ENCODE results near the gene AKR1C4.
"Not testable (repeated sequence)": the region's sequence is repeated elsewhere in the genome, so short reads cannot be mapped to it uniquely, and the experiment has no call there.

The AKR1C4 gene

GRCh38 chr10:5196702-5197113 is at the start of gene AKR1C4:
Gene AKR1C4 (plus strand): TSS chr10:5196837. CDS start chr10:5196868, 31 bp downstream.
- DNase-seq (ENCODE audit: low read depth in 1 of 2, low spot score in 1 of 2) = no peak

- DNase-seq (ENCODE audit: low read depth in 1 of 2, low spot score in 1 of 2) = no peak
Observed at GRCh38 chr10:5146920-5147254, 49.8 kb upstream of the AKR1C4 start.

GRCh38 chr10:5147255-5147980 is 49.2 kb upstream of the AKR1C4 start:
- DNase-seq (ENCODE audit: low read depth in 1 of 2, low spot score in 1 of 2) = no peak

GRCh38 chr10:5147981-5148677 is 48.5 kb upstream of the AKR1C4 start:
- no peak for DNase-seq (ENCODE audit: low read depth in 1 of 2, low spot score in 1 of 2)

GRCh38 chr10:5148678-5149032 is 48.0 kb upstream of the AKR1C4 start:
- no peak for DNase-seq (ENCODE audit: low read depth in 1 of 2, low spot score in 1 of 2)

- no peak for DNase-seq (ENCODE audit: low read depth in 1 of 2, low spot score in 1 of 2)
Observed at GRCh38 chr10:5151076-5151475, 45.6 kb upstream of the AKR1C4 start.

- no peak for DNase-seq (ENCODE audit: low read depth in 1 of 2, low spot score in 1 of 2)
Observed at GRCh38 chr10:5155951-5156350, 40.7 kb upstream of the AKR1C4 start.

GRCh38 chr10:5157501-5157900 is 39.1 kb upstream of the AKR1C4 start:
- no peak for DNase-seq (ENCODE audit: low read depth in 1 of 2, low spot score in 1 of 2)

- no peak for DNase-seq (ENCODE audit: low read depth in 1 of 2, low spot score in 1 of 2)
Observed at GRCh38 chr10:5159126-5159525, 37.5 kb upstream of the AKR1C4 start.

- DNase-seq (ENCODE audit: low read depth in 1 of 2, low spot score in 1 of 2) = no peak
Observed at GRCh38 chr10:5163487-5163886, 33.1 kb upstream of the AKR1C4 start.

- no peak for DNase-seq (ENCODE audit: low read depth in 1 of 2, low spot score in 1 of 2)
Observed at GRCh38 chr10:5165738-5166137, 30.9 kb upstream of the AKR1C4 start.

- DNase-seq (ENCODE audit: low read depth in 1 of 2, low spot score in 1 of 2) = peak in 1 of 2 donors; percentile 2
Observed at GRCh38 chr10:5168897-5169420, 27.7 kb upstream of the AKR1C4 start.

- not testable (repeated sequence) for DNase-seq (ENCODE audit: low read depth in 1 of 2, low spot score in 1 of 2)
Observed at GRCh38 chr10:5175581-5175980, 21.1 kb upstream of the AKR1C4 start.

- not testable (repeated sequence) for DNase-seq (ENCODE audit: low read depth in 1 of 2, low spot score in 1 of 2)
Observed at GRCh38 chr10:5180503-5180902, 16.1 kb upstream of the AKR1C4 start.

GRCh38 chr10:5183923-5184322 is 12.7 kb upstream of the AKR1C4 start:
- DNase-seq (ENCODE audit: low read depth in 1 of 2, low spot score in 1 of 2) = no peak

GRCh38 chr10:5184987-5185775 is 11.5 kb upstream of the AKR1C4 start, which contains the start of gene AKR1C8:
Gene AKR1C8 (minus strand): TSS chr10:5185150. CDS start chr10:5185104, 46 bp downstream.
- DNase-seq (ENCODE audit: low read depth in 1 of 2, low spot score in 1 of 2) = no peak

- DNase-seq (ENCODE audit: low read depth in 1 of 2, low spot score in 1 of 2) = no peak
Observed at GRCh38 chr10:5187867-5188266, 8.8 kb upstream of the AKR1C4 start.

- DNase-seq (ENCODE audit: low read depth in 1 of 2, low spot score in 1 of 2) = no peak
Observed at GRCh38 chr10:5188358-5188757, 8.3 kb upstream of the AKR1C4 start.

GRCh38 chr10:5194431-5194830 is 2.2 kb upstream of the AKR1C4 start:
- DNase-seq (ENCODE audit: low read depth in 1 of 2, low spot score in 1 of 2) = no peak

GRCh38 chr10:5195727-5196374 is 786 bp upstream of the AKR1C4 start:
- DNase-seq (ENCODE audit: low read depth in 1 of 2, low spot score in 1 of 2) = no peak

- no peak for DNase-seq (ENCODE audit: low read depth in 1 of 2, low spot score in 1 of 2)
Observed at GRCh38 chr10:5198386-5198785, 1.7 kb downstream of the AKR1C4 start.
